Immature natural killer cell (primary cell): Measurements from ENCODE around the gene TAS2R60. TPM values are rescaled to one million over a fixed set of nuclear protein-coding genes. Genes with fewer than 3 reads are reported as not detected.
A peak's percentile ranks its signal among the peaks of the same experiment; 100 is the strongest.
"Not testable (repeated sequence)": the region's sequence is repeated elsewhere in the genome, so short reads cannot be mapped to it uniquely, and the experiment has no call there.

Experiments
- DNase-seq, 3 donors: peaks; one replicate each; pipeline ENCODE4 v3.0.0; 2022; ENCODE audit warnings: mixed read lengths in 1 of 3
- H3K27ac Mint-ChIP-seq, 6 donors: one replicate each; pipeline ENCODE4 v1.8.0; 2020; ENCODE audit warnings: mixed read lengths in 6 of 6, mild to moderate bottlenecking in 5 of 6, inconsistent platforms in 4 of 6, moderate library complexity in 3 of 6
- H3K27me3 Mint-ChIP-seq, 3 donors: one replicate each; pipeline ENCODE4 v1.8.0; 2020 to 2021; ENCODE audit warnings: low read depth in 3 of 3, mild to moderate bottlenecking in 3 of 3, mixed read lengths in 3 of 3, moderate library complexity in 3 of 3, inconsistent platforms in 1 of 3
- H3K36me3 Mint-ChIP-seq, 3 donors: one replicate each; pipeline ENCODE4 v1.8.0; 2020; ENCODE audit warnings: mixed read lengths in 3 of 3, inconsistent platforms in 2 of 3, mild to moderate bottlenecking in 2 of 3
- H3K4me1 Mint-ChIP-seq, 2 donors: one replicate each; pipeline ENCODE4 v1.8.0; 2020; ENCODE audit warnings: inconsistent platforms in 2 of 2, mild to moderate bottlenecking in 2 of 2, mixed read lengths in 2 of 2, moderate library complexity in 1 of 2
- H3K4me3 Mint-ChIP-seq, 5 donors: one replicate each; pipeline ENCODE4 v1.8.0; 2020; ENCODE audit warnings: mild to moderate bottlenecking in 5 of 5, mixed read lengths in 5 of 5, inconsistent platforms in 3 of 5, moderate library complexity in 3 of 5
- H3K9me3 Mint-ChIP-seq, 6 donors: one replicate each; pipeline ENCODE4 v1.8.0; 2020; ENCODE audit warnings: mild to moderate bottlenecking in 6 of 6, mixed read lengths in 6 of 6, inconsistent platforms in 4 of 6, moderate library complexity in 3 of 6
- polyA plus RNA-seq, 3 donors: library from polyadenylated mRNA; unstranded; fragments of 300-500 nt; fragmentation: Illumina TruSeq; gene quantifications; one replicate each; pipeline ENCODE4 v1.2.3, GENCODE V29; 2021

TAS2R60 gene
- polyA plus RNA-seq, 3 donors from 2014 or later = not detected

GRCh38 chr7:143417734-143418383, 25.4 kb upstream of the TAS2R60 start:
- Mint-ChIP-seq H3K27ac (no peak overlapping the region), H3K4me1 (no peaks in the 10 kb centered on the region), H3K9me3 (no peaks in the 10 kb centered on the region), H3K36me3 (peaks cover 0 to 6% (median 0%) of the 10 kb centered on the region in 3 donors), H3K4me3 (no peak overlapping the region), H3K27me3 (peaks cover 5 to 18% (median 11%) of the 10 kb centered on the region in 3 donors)
- DNase-seq = no peak

DNA sequence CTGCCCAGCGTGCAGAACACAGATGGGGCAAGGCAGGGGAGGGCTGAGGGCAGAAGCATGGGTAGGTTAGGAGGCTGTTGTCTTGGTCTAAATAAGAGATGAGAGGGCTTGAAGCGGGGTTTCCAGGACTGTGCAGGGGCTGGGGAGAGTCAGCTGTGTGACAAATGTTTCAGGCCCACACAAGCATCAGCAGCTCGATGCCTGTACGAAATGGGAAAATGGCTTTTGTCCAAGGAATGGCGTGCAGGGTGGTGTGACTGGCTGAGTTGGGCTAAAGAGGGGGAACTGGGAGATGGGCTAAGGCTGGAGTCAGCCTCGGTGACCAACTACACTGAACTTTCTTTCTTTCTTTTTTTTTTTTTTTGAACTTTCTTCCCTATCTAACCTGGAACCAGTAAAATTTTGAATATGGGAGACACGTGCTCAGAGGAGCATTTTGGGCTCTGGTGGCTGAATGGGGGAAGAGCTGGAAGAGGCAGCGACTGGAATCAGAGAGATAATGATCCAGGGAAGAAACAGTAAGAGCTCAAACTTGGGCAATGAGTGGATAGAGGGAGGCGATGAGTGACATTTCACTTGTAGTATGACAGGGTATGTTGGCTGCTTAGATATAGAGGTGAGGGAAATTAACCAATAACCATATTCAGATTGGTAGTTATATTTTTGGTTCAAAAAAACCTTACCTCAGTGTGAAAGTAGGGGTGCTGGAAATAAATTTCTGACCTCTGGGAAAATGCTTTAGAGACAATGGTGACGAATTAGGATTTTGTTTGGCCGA, 24.4 kb upstream of the TAS2R60 start:
- H3K27me3 Mint-ChIP-seq = peaks cover 5 to 14% (median 9%) of the 10 kb centered on the region in 3 donors
- H3K4me3 Mint-ChIP-seq = no peak overlapping the region
- no peaks in the 10 kb centered on the region for H3K4me1 Mint-ChIP-seq
- peaks cover 0 to 6% (median 0%) of the 10 kb centered on the region in 3 donors for H3K36me3 Mint-ChIP-seq
- no peak overlapping the region for H3K27ac Mint-ChIP-seq
- DNase-seq = no peak
- no peaks in the 10 kb centered on the region for H3K9me3 Mint-ChIP-seq

- H3K27ac Mint-ChIP-seq = no peak overlapping the region
- H3K4me1 Mint-ChIP-seq = no peaks in the 10 kb centered on the region
- H3K4me3 Mint-ChIP-seq = no peak overlapping the region
- no peak for DNase-seq
- H3K36me3 Mint-ChIP-seq = peaks cover 0 to 1% (median 0%) of the 10 kb centered on the region in 3 donors
- H3K9me3 Mint-ChIP-seq = no peaks in the 10 kb centered on the region
- peaks cover 2 to 11% (median 6%) of the 10 kb centered on the region in 3 donors for H3K27me3 Mint-ChIP-seq
Measured at GRCh38 chr7:143419880-143420279, 23.4 kb upstream of the TAS2R60 start.

DNA sequence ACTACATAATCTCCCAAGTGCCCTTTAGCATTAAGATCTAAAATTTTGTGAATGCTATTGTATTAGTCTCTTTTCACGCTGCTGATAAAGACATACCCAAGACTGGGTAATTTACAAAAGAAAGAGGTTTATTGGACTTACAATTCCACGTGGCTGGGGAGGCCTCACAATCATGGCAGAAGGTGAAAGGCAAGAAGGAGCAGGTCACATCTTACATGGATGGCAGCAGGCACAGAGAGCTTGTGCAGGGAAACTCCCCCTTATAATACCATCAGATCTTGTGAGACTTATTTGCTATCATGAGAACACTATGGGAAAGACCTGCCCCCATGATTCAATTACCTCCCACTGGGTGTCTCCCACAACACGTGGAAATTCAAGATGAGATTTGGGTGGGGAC, 22.6 kb upstream of the TAS2R60 start:
- H3K27ac Mint-ChIP-seq, H3K36me3 Mint-ChIP-seq, H3K4me3 Mint-ChIP-seq, H3K27me3 Mint-ChIP-seq, H3K4me1 Mint-ChIP-seq, H3K9me3 Mint-ChIP-seq, DNase-seq: not testable (repeated sequence)

- Mint-ChIP-seq H3K9me3 (no peaks in the 10 kb centered on the region), H3K27me3 (peaks cover 2 to 7% (median 6%) of the 10 kb centered on the region in 3 donors), H3K27ac (no peak overlapping the region), H3K36me3 (no peaks in the 10 kb centered on the region), H3K4me1 (peaks cover 0 to 2% of the 10 kb centered on the region in 2 donors), H3K4me3 (no peak overlapping the region)
- no peak for DNase-seq
Measured at GRCh38 chr7:143422033-143422432, 21.2 kb upstream of the TAS2R60 start.

DNA sequence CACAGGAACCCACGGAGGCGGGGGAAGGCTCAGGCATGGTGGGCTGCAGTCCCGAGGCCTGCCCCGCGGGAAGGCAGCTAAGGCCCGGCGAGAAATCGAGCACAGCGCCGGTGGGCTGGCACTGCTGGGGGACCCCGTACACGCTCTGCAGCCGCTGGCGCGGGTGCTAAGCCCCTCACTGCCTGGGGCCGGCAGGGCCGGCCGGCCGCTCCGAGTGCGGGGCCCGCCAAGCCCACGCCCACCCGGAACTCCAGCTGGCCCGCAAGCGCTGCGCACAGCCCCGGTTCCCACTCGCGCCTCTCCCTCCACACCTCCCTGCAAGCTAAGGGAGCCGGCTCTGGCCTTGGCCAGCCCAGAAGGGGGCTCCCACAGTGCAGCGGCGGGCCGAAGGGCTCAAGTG, 18.8 kb upstream of the TAS2R60 start:
- H3K36me3 Mint-ChIP-seq, DNase-seq, H3K9me3 Mint-ChIP-seq, H3K4me1 Mint-ChIP-seq, H3K27me3 Mint-ChIP-seq, H3K4me3 Mint-ChIP-seq, H3K27ac Mint-ChIP-seq: not testable (repeated sequence)

- H3K27me3 Mint-ChIP-seq = peaks cover 0 to 5% (median 4%) of the 10 kb centered on the region in 3 donors
- no peak for DNase-seq
- H3K9me3 Mint-ChIP-seq = no peaks in the 10 kb centered on the region
- H3K4me1 Mint-ChIP-seq = peaks cover 0 to 2% of the 10 kb centered on the region in 2 donors
- H3K36me3 Mint-ChIP-seq = no peaks in the 10 kb centered on the region
- H3K4me3 Mint-ChIP-seq = no peak overlapping the region
- peak overlapping the region in 1 of 6 donors; percentile 54 for H3K27ac Mint-ChIP-seq
Measured at GRCh38 chr7:143426479-143427142, 16.6 kb upstream of the TAS2R60 start.

DNA sequence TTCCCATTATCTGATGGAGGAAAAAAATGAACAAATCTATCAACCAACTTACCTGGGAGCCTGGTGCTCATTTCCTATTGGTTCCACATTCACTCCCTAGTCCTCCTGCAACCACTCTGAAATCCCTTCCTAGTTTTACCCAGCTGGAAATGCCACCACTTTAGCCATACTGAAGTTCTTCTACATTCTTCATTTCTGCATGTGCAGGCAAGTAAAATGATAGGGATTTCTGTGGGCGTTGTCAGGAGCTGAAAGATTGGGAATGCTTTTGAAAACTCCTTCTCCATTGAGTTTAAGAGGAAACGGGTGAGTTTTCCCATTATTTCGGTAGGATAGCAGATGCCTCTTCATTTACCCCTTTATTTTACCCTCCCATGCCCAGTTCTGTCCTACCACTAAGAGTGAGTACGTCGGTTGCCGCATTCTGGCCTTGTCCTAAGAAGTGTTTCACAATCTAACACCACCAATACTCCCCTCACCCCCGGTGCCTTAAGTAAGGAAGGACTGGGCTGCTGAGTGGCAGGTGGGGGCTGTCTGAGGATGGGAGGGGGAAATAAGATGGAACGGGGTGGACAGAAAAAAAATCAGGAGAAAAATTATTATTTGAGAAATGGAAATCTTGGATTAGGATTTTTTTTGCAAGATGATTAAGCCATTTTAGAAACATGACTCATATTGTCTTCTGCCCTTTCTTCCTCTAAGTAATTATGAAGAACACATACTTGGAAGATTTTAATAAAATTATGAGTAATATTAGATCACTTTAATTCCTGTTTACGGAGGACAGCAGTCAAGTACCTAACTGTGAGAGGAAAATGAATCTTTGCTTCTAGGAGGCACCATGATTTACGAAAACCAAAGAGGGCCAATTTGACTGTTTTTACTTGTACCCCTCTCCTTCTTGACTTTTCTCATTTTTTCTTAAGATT, 13.2 kb upstream of the TAS2R60 start:
- peaks cover 0 to 8% (median 3%) of the 10 kb centered on the region in 3 donors for H3K27me3 Mint-ChIP-seq
- H3K4me3 Mint-ChIP-seq = no peak overlapping the region
- peaks cover 0 to 2% of the 10 kb centered on the region in 2 donors for H3K4me1 Mint-ChIP-seq
- no peak for DNase-seq
- no peak overlapping the region for H3K27ac Mint-ChIP-seq
- no peaks in the 10 kb centered on the region for H3K9me3 Mint-ChIP-seq
- no peaks in the 10 kb centered on the region for H3K36me3 Mint-ChIP-seq

DNA sequence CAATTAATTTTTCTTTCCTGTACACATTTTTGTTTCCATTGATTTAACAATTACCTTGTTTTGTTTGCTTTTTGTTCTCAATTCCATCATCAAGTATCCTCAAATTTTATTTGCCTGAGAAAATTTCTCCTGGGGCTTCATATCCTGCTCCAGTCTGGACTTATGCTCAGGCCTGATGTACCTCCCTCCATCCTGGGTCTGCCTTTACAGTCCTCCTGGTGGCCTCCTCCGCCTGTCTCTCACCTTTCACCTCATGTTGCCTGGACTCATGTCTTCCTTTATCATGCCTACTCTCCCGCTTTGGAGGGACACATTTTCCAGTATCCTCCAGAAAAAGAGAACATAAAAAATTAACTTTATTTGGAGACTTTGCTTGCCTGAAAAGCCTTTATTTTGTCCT, 12.1 kb upstream of the TAS2R60 start:
- Mint-ChIP-seq H3K9me3 (no peaks in the 10 kb centered on the region), H3K27ac (no peak overlapping the region), H3K27me3 (peaks cover 0 to 8% (median 3%) of the 10 kb centered on the region in 3 donors), H3K4me1 (peaks cover 0 to 2% of the 10 kb centered on the region in 2 donors), H3K36me3 (no peaks in the 10 kb centered on the region), H3K4me3 (no peak overlapping the region)
- no peak for DNase-seq

GRCh38 chr7:143433759-143434158, 9.5 kb upstream of the TAS2R60 start:
- Mint-ChIP-seq H3K4me3 (no peak overlapping the region), H3K36me3 (no peaks in the 10 kb centered on the region), H3K27ac (no peak overlapping the region), H3K27me3 (peaks cover 0 to 7% (median 3%) of the 10 kb centered on the region in 3 donors), H3K4me1 (no peaks in the 10 kb centered on the region), H3K9me3 (no peaks in the 10 kb centered on the region)
- DNase-seq = no peak

- H3K9me3 Mint-ChIP-seq = no peaks in the 10 kb centered on the region
- no peaks in the 10 kb centered on the region for H3K4me1 Mint-ChIP-seq
- H3K4me3 Mint-ChIP-seq = no peak overlapping the region
- H3K36me3 Mint-ChIP-seq = no peaks in the 10 kb centered on the region
- peaks cover 0 to 6% (median 1%) of the 10 kb centered on the region in 3 donors for H3K27me3 Mint-ChIP-seq
- H3K27ac Mint-ChIP-seq = no peak overlapping the region
- no peak for DNase-seq
Measured at GRCh38 chr7:143434660-143435059, 8.6 kb upstream of the TAS2R60 start.

DNA sequence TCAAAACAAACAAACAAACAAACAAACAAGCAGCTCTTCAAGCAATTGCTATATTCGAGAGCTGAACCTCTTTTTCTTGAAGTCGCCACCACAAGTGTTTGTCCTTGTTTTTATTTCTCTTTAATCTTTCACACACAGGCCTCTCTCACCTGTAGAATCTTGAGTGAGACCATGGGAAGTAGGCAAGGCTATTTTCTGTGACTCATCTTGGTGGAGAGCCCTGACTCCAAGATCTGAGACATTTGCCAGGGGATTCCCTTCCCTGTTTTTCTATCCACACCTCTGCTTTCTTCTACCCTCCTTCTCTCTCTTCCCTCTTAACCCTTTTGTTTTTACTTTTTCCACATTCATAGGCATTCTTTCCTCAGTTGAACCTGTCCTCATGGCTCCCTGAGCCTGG, 8.0 kb upstream of the TAS2R60 start:
- Mint-ChIP-seq H3K27ac (no peak overlapping the region), H3K4me1 (no peaks in the 10 kb centered on the region), H3K4me3 (no peak overlapping the region), H3K36me3 (no peaks in the 10 kb centered on the region), H3K27me3 (peaks cover 0 to 6% (median 0%) of the 10 kb centered on the region in 3 donors), H3K9me3 (no peaks in the 10 kb centered on the region)
- no peak for DNase-seq

- Mint-ChIP-seq H3K4me1 (no peaks in the 10 kb centered on the region), H3K27me3 (peaks cover 0 to 3% (median 1%) of the 10 kb centered on the region in 3 donors), H3K9me3 (no peaks in the 10 kb centered on the region), H3K36me3 (no peaks in the 10 kb centered on the region), H3K4me3 (no peak overlapping the region), H3K27ac (no peak overlapping the region)
- no peak for DNase-seq
Measured at GRCh38 chr7:143436325-143436946, 6.8 kb upstream of the TAS2R60 start.
